Measurements from ENCODE around the gene NXPH1.
"Not testable (repeated sequence)": the region's sequence is repeated elsewhere in the genome, so short reads cannot be mapped to it uniquely, and the experiment has no call there.

The NXPH1 gene

GRCh38 chr7:8612584-8612983, 179.2 kb downstream of the NXPH1 start:
- DNase-seq, result no peak

GRCh38 chr7:8613191-8613590, 179.8 kb downstream of the NXPH1 start:
- DNase-seq, result no peak

- DNase-seq, result no peak
Observed at GRCh38 chr7:8615019-8615418, 181.6 kb downstream of the NXPH1 start.

GRCh38 chr7:8618441-8619070, 185.1 kb downstream of the NXPH1 start:
- DNase-seq, result no peak

- DNase-seq, result no peak
Observed at GRCh38 chr7:8620169-8620568, 186.8 kb downstream of the NXPH1 start.

- no peak for DNase-seq
Observed at GRCh38 chr7:8625612-8626011, 192.2 kb downstream of the NXPH1 start.

GRCh38 chr7:8627325-8627724, 193.9 kb downstream of the NXPH1 start:
- DNase-seq, result no peak

GRCh38 chr7:8628656-8629055, 195.2 kb downstream of the NXPH1 start:
- DNase-seq, result no peak

- DNase-seq, result no peak
Observed at GRCh38 chr7:8629504-8629903, 196.1 kb downstream of the NXPH1 start.

GRCh38 chr7:8637322-8637721, 203.9 kb downstream of the NXPH1 start:
- DNase-seq, result no peak

GRCh38 chr7:8638076-8638475, 204.7 kb downstream of the NXPH1 start:
- no peak for DNase-seq

GRCh38 chr7:8639668-8640067, 206.3 kb downstream of the NXPH1 start:
- no peak for DNase-seq

- DNase-seq, result no peak
Observed at GRCh38 chr7:8640671-8641070, 207.3 kb downstream of the NXPH1 start.

GRCh38 chr7:8668627-8669500, 235.5 kb downstream of the NXPH1 start:
- no peak for DNase-seq

- no peak for DNase-seq
Observed at GRCh38 chr7:8669501-8669851, 236.1 kb downstream of the NXPH1 start.

GRCh38 chr7:8684426-8684825, 251.0 kb downstream of the NXPH1 start:
- no peak for DNase-seq

- DNase-seq, result no peak
Observed at GRCh38 chr7:8699875-8700624, 266.6 kb downstream of the NXPH1 start.

GRCh38 chr7:8702807-8703206, 269.4 kb downstream of the NXPH1 start:
- DNase-seq, result no peak

- no peak for DNase-seq
Observed at GRCh38 chr7:8710124-8710523, 276.7 kb downstream of the NXPH1 start.

- DNase-seq, result no peak
Observed at GRCh38 chr7:8714791-8715190, 281.4 kb downstream of the NXPH1 start.

GRCh38 chr7:8719102-8719501, 285.7 kb downstream of the NXPH1 start:
- no peak for DNase-seq

- no peak for DNase-seq
Observed at GRCh38 chr7:8724080-8724718, 290.8 kb downstream of the NXPH1 start.

- not testable (repeated sequence) for DNase-seq
Observed at GRCh38 chr7:8731756-8732155, 298.3 kb downstream of the NXPH1 start.
